Mammary epithelial cell (primary cell): ENCODE data around the gene CROT.

Experiments used
- CTCF ChIP-seq, 2 donors: IDR thresholded peaks in 1 of 2; conservative IDR thresholded peaks in 1 of 2; 2 replicates each; pipeline ENCODE4 v1.5.1; 2011 to 2012; ENCODE audit warnings: inconsistent platforms in 2 of 2, low read length in 2 of 2, mild to moderate bottlenecking in 2 of 2, control low read depth in 1 of 2, low read depth in 1 of 2; ENCODE audit not compliant: insufficient read depth in 1 of 2; ENCODE audit errors: extremely low read depth in 1 of 2
- EZH2 ChIP-seq: IDR thresholded peaks from 2 replicates; pipeline ENCODE4 v1.6.1; 2012; ENCODE audit warnings: low read length, inconsistent platforms, borderline replicate concordance

DNA sequence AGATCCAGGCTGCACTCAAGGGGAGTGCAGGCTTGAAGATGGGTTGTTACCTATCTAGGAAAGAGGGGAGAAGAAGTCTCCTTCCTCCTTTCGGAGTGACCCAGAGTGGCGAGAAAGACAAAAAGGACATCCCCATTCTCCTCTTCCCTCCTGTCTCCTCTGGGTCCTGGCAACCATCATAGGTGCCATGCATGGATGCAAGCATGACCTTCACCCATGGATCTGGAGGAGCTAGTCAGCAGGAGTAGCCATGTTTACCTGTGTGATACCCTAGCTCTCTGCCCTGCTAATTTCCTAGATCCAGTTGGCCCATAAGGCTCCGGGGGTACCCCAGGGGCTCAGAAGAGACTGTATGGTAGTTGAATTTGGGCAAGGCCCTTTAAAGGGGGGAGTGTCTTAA lies 17.2 kb upstream of the CROT start:
- TF ChIP-seq EZH2, result no peak
- TF ChIP-seq CTCF (conservative IDR thresholded peaks at IDR 0.05 in 1 of 2, IDR thresholded peaks at IDR 0.05 in 1 of 2; ENCODE audit: extremely low read depth in 1 of 2, insufficient read depth in 1 of 2, low read depth in 1 of 2, low read length in 2 of 2), result no peak
